Activated T-helper 1 cell treated with anti-CD3 and anti-CD28 coated beads, Interleukin-12 subunit alpha, Interleukin-12 subunit beta, Interleukin-2, Interleukin-4 antibody, amounts not matched to agents 30 ng/mL and 10 ng/mL and 1 ng/mL, durations not matched to agents 14 hours and 24 hours and 36 hours (primary cell): Measurements from ENCODE around the gene GID8. TPM values are rescaled to one million over a fixed set of nuclear protein-coding genes. Genes with fewer than 3 reads are reported as not detected.

Experiments
- DNase-seq: peaks from one replicate; pipeline ENCODE4 v3.0.0; 2021; ENCODE audit warnings: low spot score
- H3K27ac Mint-ChIP-seq: one replicate; pipeline ENCODE4 v1.8.0; 2021; ENCODE audit warnings: mild to moderate bottlenecking, mixed read lengths
- H3K27me3 Mint-ChIP-seq: one replicate; pipeline ENCODE4 v1.8.0; 2022; ENCODE audit warnings: mild to moderate bottlenecking, moderate library complexity, mixed read lengths; ENCODE audit not compliant: insufficient read depth
- H3K36me3 Mint-ChIP-seq: one replicate; pipeline ENCODE4 v1.8.0; 2021; ENCODE audit warnings: low read depth, mixed read lengths
- H3K4me1 Mint-ChIP-seq: one replicate; pipeline ENCODE4 v1.8.0; 2021; ENCODE audit warnings: low read depth, mixed read lengths
- H3K4me3 Mint-ChIP-seq: one replicate; pipeline ENCODE4 v1.8.0; 2021; ENCODE audit warnings: mild to moderate bottlenecking, moderate library complexity, mixed read lengths
- H3K9me3 Mint-ChIP-seq: one replicate; pipeline ENCODE4 v1.8.0; 2021; ENCODE audit warnings: mixed read lengths
- intact Hi-C: fragments of 100-400 bp; cut with micrococcal nuclease; formaldehyde crosslinking; loops from one replicate; pipeline ENCODE4 v1.15.1; 2024
- total RNA-seq: library from RNA; stranded (reverse); gene quantifications from 2 replicates; pipeline ENCODE4 v1.2.3, GENCODE V29; 2022

GID8 gene
- total RNA-seq, 1 donor from 2014 or later = 52.5 TPM

- Mint-ChIP-seq H3K27me3 (no peaks in the 10 kb centered on the region), H3K9me3 (no peaks in the 10 kb centered on the region), H3K4me1 (peaks cover 27% of the 10 kb centered on the region), H3K36me3 (peaks cover 52% of the 10 kb centered on the region), H3K4me3 (no peak overlapping the region), H3K27ac (no peak overlapping the region)
- intact Hi-C loops = no loop called here
- no peak for DNase-seq
Observed at GRCh38 chr20:62943396-62943795, 5.4 kb downstream of the GID8 start.

GRCh38 chr20:62944184-62944583, 6.2 kb downstream of the GID8 start:
- peak overlapping the region; percentile 2 for H3K27ac Mint-ChIP-seq

GRCh38 chr20:62944746-62945145, 6.8 kb downstream of the GID8 start:
- no peak overlapping the region for H3K27ac Mint-ChIP-seq
- H3K36me3 Mint-ChIP-seq = peaks cover 54% of the 10 kb centered on the region
- no peak overlapping the region for H3K4me3 Mint-ChIP-seq
- DNase-seq = no peak
- intact Hi-C loops = no loop called here
- no peaks in the 10 kb centered on the region for H3K9me3 Mint-ChIP-seq
- no peaks in the 10 kb centered on the region for H3K27me3 Mint-ChIP-seq
- peaks cover 15% of the 10 kb centered on the region for H3K4me1 Mint-ChIP-seq

More at GRCh38 chr20:62944184-62944583, 6.2 kb downstream of the GID8 start:
- intact Hi-C loops = no loop called here
- no peak overlapping the region for H3K4me3 Mint-ChIP-seq
- no peak for DNase-seq
- H3K9me3 Mint-ChIP-seq = no peaks in the 10 kb centered on the region
- no peaks in the 10 kb centered on the region for H3K27me3 Mint-ChIP-seq
- peaks cover 20% of the 10 kb centered on the region for H3K4me1 Mint-ChIP-seq
- H3K36me3 Mint-ChIP-seq = peaks cover 54% of the 10 kb centered on the region

GRCh38 chr20:62945771-62946339, 7.9 kb downstream of the GID8 start:
- Mint-ChIP-seq H3K27ac (no peak overlapping the region), H3K27me3 (no peaks in the 10 kb centered on the region), H3K4me3 (no peak overlapping the region), H3K9me3 (no peaks in the 10 kb centered on the region), H3K4me1 (peaks cover 9% of the 10 kb centered on the region), H3K36me3 (peaks cover 59% of the 10 kb centered on the region)
- no peak for DNase-seq
- intact Hi-C loops = no loop called here

- Mint-ChIP-seq H3K9me3 (no peaks in the 10 kb centered on the region), H3K27me3 (no peaks in the 10 kb centered on the region), H3K36me3 (peaks cover 55% of the 10 kb centered on the region), H3K27ac (no peak overlapping the region), H3K4me1 (peaks cover 5% of the 10 kb centered on the region), H3K4me3 (no peak overlapping the region)
- intact Hi-C loops = no loop called here
- DNase-seq = no peak
Observed at GRCh38 chr20:62946918-62947317, 9.0 kb downstream of the GID8 start.

- H3K4me3 Mint-ChIP-seq = no peak overlapping the region
- H3K27ac Mint-ChIP-seq = no peak overlapping the region
Observed at GRCh38 chr20:62947532-62948300, 9.8 kb downstream of the GID8 start.

GRCh38 chr20:62949153-62949821, 11.3 kb downstream of the GID8 start:
- Mint-ChIP-seq H3K27me3 (no peaks in the 10 kb centered on the region), H3K4me3 (no peak overlapping the region), H3K9me3 (no peaks in the 10 kb centered on the region), H3K27ac (no peak overlapping the region), H3K4me1 (peaks cover 13% of the 10 kb centered on the region), H3K36me3 (peaks cover 41% of the 10 kb centered on the region)
- no peak for DNase-seq
- intact Hi-C loops = no loop called here

More at GRCh38 chr20:62947532-62948300, 9.8 kb downstream of the GID8 start:
- DNase-seq = no peak
- Mint-ChIP-seq H3K4me1 (peaks cover 5% of the 10 kb centered on the region), H3K36me3 (peaks cover 53% of the 10 kb centered on the region), H3K9me3 (no peaks in the 10 kb centered on the region), H3K27me3 (no peaks in the 10 kb centered on the region)
- intact Hi-C loops = no loop called here

GRCh38 chr20:62949962-62950361, 12.0 kb downstream of the GID8 start:
- intact Hi-C loops = no loop called here
- Mint-ChIP-seq H3K4me1 (peaks cover 15% of the 10 kb centered on the region), H3K4me3 (no peak overlapping the region), H3K27me3 (no peaks in the 10 kb centered on the region), H3K27ac (no peak overlapping the region), H3K36me3 (peaks cover 37% of the 10 kb centered on the region), H3K9me3 (no peaks in the 10 kb centered on the region)
- DNase-seq = no peak

GRCh38 chr20:62950741-62951140, 12.8 kb downstream of the GID8 start:
- intact Hi-C loops = no loop called here
- Mint-ChIP-seq H3K4me3 (no peak overlapping the region), H3K4me1 (peaks cover 15% of the 10 kb centered on the region), H3K27ac (no peak overlapping the region), H3K27me3 (no peaks in the 10 kb centered on the region), H3K36me3 (peaks cover 36% of the 10 kb centered on the region), H3K9me3 (no peaks in the 10 kb centered on the region)
- no peak for DNase-seq

- Mint-ChIP-seq H3K36me3 (peaks cover 36% of the 10 kb centered on the region), H3K27ac (peak overlapping the region; percentile 52), H3K27me3 (no peaks in the 10 kb centered on the region), H3K9me3 (no peaks in the 10 kb centered on the region), H3K4me3 (no peak overlapping the region), H3K4me1 (peaks cover 15% of the 10 kb centered on the region)
- intact Hi-C loops = no loop called here
- DNase-seq = no peak
Observed at GRCh38 chr20:62951143-62951895, 13.4 kb downstream of the GID8 start.

GRCh38 chr20:62951896-62952372, 14.0 kb downstream of the GID8 start:
- intact Hi-C loops = no loop called here
- no peaks in the 10 kb centered on the region for H3K9me3 Mint-ChIP-seq
- H3K36me3 Mint-ChIP-seq = peaks cover 33% of the 10 kb centered on the region
- H3K4me1 Mint-ChIP-seq = peaks cover 15% of the 10 kb centered on the region
- H3K27me3 Mint-ChIP-seq = no peaks in the 10 kb centered on the region
- peak overlapping the region; percentile 48 for H3K27ac Mint-ChIP-seq
- H3K4me3 Mint-ChIP-seq = peak overlapping the region; percentile 39
- no peak for DNase-seq

GRCh38 chr20:62952373-62952967, 14.5 kb downstream of the GID8 start, which contains the start of gene SLC17A9:
SLC17A9 (plus strand) TSS chr20:62952709; CDS start chr20:62952831, 122 bp downstream.
- no peak for DNase-seq
- Mint-ChIP-seq H3K36me3 (peaks cover 28% of the 10 kb centered on the region), H3K4me3 (peak within 1 kb of the TSS; percentile 72), H3K27ac (peak within 1 kb of the TSS; percentile 84), H3K9me3 (no peaks in the 10 kb centered on the region), H3K27me3 (no peaks in the 10 kb centered on the region), H3K4me1 (peaks cover 15% of the 10 kb centered on the region)
- intact Hi-C loops = no loop called here
